HG02943 (cell line): ENCODE data around the gene TXNDC11.

Experiments used
- ATAC-seq: cut with Tn5 transposase; IDR thresholded peaks from one replicate; pipeline ENCODE4 v1.9.1; 2021; ENCODE audit warnings: mild to moderate bottlenecking, low read depth, moderate library complexity; ENCODE audit not compliant: unreplicated experiment

The TXNDC11 gene

DNA sequence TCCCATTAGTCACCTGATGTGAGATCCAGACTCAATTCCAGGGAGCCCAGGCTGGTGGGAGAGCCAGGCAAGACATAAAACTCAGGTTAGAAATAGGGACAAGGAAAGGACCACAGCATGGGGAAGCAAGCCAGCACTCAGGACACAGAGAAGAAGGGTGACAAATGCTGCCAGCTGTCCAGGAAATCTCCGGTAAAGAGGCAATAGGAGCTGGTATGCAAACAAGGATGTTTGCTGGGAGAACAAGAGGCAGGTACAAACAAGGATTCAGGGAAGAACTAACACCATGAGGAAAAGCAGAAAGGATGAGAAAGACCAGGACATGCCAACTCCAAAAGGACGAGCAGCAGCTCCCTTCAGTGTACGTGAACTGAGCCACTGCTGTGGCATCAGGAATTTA lies 10.2 kb upstream of the TXNDC11 start:
- no peak for ATAC-seq

DNA sequence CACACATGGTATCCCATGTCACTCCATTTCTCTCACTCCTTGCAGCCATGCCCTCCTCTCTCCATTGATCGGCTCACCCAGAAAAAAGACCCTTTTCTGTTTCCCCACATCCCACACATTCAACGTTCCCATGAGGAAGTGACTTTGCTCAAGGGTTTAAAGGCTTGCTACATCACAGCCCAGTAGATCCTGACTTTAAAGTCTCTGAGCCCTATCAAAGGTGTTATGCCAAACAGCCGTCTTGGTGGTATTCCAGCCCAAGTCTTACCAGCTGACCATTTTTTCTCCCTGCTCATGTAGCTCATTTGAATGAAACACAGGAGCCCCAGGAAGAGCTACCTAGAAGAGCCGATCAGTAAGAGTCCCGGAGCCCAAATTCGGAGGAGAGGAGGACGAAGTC lies 7.4 kb upstream of the TXNDC11 start:
- ATAC-seq = no peak

DNA sequence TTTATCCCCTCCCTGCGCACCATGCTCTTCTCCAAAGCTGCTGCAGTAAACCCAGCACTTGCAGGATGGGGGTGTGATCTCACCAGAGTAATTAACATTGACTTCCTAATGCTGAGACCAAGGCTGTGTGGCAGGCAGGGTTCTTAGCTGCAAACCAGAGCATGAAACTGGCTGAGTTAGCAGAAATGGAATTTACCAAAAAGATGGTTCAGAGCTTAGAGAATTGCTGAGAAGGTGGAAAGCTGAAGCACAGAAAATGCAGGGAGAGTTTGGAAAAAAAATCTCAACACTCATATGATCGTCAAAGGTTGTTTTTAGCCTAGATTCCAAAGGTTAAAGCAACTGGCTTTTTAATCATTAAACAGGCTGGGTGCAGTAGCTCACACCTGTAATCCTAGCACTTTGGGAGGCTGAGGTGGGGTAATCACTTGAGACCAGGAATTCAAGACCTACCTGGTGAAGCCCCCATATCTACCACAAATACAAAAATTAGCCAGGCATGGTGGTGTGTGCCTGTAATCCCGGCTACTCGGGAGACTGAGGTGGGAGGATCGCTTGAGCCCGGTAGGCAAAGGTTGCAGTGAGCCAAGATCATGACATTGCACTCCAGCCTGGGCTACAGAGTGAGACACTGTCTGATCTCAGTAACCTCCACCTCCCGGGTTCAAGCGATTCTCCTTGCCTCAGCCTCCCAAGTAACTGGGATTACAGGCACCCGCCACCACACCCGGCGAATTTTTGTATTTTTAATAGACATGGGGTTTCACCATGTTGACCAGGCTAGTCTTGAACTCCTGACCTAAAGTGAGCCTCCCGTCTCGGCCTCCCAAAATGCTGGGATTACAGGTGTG lies 6.0 kb upstream of the TXNDC11 start:
- ATAC-seq = no peak

DNA sequence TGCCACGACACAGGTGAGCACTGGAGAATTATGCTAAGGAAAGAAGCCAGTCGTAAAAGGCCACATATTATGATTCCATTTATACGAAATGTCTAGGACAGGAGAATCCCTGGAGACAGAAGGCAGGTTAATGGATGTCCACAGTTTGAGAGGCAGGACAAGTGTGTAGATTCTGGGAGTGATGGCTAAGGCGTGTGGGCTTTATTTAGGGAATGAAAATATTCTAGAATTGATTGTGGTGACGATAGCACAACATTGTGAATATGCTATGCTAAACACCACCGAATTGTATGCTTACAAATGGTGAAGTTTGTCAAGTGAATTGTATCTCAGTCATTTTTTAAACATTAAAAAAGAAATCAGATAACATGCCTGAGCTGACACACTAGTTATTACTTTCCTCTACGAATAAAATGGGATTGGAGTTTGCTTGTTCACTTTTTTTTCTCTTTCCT lies 5.3 kb upstream of the TXNDC11 start:
- ATAC-seq = no peak

DNA sequence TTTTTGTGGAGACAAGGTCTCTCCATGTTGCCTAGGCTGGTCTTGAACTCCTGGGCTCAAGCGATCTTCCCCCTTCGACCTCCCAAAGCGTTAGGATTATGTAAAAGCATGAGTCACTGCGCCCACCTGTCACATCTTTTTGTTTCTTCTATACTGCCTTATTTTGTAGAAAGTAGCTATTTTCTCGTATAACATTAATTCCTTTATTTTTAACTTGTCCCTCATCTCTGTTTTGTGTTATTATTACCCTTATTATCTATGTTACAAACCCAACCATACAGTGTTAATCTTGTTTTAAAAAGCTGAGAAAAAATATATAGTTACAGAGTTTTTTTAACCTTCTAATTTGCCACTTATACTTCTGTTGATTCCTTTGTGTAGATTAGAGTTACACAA lies 1.4 kb upstream of the TXNDC11 start:
- ATAC-seq = no peak

DNA sequence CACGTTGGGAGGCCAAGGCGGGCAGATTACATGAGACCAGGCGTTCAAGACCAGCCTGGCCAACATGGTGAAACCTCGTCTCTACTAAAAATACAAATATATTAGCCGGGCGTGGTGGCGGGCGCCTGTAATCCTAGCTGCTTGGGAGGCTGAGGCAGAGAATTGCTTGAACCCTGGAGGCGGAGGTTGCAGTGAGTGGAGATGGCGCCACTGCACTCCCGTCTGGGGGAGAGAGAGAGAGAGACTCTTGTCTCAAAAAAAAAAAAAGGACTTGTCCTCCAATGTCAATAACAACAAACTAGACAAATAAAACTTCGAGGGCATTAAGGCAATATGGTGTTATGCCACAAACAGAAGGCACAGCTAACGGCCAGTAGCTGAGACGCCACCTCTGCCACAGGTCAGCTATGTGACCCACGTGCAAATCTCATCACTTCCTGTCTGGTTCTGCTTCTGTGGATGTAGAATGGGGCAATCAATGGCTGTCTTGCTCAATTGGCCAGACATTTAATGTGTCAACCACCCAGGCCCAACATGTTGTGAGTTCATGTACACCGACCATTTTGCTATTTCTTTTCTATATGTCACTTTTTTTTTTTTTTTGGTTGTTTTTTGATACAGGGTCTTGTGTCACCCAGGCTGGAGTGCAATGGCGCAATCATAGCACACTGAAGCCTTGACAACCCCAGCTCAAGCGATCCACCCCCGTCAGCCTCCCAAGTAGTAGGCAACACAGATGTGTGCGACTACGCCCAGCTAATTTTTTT lies 834 bp upstream of the TXNDC11 start:
- no peak for ATAC-seq

DNA sequence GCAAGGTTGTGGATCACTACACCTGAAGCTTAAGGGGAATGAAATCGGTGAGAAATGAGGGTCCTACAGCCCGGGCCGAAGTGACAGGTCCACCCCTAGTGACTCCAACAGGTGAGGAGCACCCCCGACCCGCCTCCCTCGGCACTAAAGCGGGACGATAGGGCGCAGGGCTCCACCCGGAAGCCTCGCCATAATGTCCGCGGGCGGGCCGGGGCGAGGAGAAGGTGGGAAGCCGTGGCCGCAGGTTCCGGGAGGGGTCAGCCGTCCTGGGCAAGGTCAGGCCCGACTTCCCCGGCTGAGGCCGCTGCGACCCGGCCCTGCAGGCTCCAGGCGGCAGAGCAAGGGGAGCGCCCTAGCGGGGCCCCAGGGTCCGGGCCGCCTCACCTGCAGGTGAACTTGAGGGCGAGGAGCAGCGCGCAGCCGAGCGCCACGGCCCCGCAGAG lies 543 bp downstream of the TXNDC11 start:
- ATAC-seq = peak; percentile 24

DNA sequence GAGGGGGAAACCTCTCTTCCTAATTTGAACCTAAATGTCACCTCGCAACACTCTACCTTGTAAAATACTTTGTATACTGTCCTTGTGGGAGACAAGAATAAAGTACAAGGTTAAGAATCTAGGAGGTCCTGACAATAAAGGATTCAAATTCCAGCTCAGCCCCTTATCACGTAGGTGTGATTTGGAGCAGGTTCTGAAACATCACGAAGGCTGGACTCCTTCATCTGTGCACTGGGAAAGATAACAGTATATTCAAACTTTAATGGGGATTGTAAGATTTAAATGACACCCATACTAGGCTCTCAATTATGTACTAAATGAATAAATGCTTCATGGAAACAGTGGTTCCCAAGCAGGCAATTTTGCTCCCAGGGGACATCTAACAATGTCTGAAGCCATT lies 2.1 kb downstream of the TXNDC11 start:
- ATAC-seq = no peak

DNA sequence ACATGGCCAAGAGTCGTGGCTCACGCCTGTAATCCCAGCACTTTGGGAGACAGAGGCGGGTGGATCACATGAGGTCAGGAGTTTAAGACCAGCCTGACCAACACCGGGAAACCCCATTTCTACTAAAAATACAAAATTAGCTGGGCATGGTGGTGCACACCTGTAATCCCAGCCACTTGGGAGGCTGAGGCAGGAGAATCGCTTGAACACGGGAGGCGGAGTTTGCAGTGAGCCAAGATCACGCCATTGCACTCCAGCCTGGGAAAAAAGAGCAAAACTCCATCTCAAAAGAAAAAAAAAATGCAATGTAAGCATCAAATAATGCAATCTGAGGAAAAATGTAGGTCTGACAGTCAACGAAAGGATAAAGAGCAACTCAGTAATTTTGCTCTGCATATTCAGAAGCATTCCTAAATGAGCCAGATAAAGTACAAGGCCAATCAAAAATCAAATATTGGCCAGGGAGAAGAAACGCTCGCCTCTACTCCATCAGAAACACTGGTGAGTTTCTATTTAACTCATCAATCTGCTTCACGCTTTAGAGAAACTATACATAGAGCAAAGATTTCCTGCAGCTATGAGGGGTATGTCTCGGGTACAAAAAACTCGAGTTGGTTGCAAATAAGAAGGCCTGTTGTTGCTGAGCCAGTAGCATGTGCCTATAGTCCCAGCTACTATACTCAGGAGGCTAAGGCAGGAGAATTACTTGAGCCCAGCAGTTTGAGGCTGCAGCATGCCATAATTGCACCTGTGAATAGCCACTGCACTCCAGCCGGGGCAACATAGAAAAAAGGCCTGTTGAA lies 3.7 kb downstream of the TXNDC11 start:
- ATAC-seq = no peak

DNA sequence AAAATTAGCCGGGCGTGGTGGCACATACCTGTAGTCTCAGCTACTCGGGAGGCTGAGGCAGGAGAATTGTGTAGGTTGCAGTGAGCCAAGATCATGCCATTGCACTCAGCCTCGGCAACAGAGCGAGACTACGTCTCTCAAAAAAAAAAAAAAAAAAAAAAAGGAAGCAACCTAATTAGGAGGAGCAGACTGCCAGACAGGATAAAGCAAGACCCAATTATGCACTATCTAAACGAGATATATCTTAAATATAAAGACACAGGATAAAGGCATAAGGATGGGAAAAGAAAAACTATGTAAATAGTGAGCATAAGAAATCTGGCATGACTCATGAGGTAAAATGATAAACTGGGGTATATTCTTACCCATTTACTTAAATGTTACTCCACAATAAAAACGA lies 4.9 kb downstream of the TXNDC11 start:
- no peak for ATAC-seq

DNA sequence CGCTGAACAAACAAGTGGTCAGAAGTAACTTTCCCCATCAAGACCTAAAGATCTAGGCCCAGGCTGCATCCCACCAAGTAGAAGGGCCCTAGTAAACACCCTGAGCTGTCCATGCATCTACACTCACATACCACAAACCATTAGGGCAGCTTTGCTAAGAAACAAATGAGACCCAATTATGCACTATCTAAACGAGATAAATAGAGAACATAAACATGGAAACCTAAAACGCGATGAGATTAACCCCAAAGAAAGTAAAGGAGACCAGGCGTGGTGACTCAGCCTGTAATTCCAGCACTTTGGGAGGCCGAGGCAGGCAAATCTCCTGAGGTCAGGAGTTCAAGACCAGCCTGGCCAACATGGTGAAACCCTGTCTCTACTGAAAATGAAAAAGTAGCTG lies 5.8 kb downstream of the TXNDC11 start:
- no peak for ATAC-seq

DNA sequence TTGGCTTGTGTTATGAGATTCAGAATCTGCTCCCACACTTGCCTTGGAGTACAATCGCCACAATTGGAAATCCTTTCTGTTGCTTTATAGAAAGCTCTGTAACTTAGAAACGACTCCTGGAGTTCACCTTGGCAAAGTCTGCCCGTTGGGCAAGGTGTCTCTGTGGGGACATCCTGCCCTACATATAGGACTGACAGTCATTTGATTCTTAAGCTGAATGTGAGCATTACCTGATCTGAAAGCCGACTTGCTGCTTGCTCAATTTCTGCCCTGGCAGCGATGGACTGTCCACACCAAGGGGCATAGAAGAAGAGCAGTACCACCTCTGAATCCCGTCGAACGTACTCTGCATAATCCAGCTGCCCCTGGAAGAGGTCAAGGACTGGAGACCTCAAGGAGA lies 6.9 kb downstream of the TXNDC11 start:
- no peak for ATAC-seq

DNA sequence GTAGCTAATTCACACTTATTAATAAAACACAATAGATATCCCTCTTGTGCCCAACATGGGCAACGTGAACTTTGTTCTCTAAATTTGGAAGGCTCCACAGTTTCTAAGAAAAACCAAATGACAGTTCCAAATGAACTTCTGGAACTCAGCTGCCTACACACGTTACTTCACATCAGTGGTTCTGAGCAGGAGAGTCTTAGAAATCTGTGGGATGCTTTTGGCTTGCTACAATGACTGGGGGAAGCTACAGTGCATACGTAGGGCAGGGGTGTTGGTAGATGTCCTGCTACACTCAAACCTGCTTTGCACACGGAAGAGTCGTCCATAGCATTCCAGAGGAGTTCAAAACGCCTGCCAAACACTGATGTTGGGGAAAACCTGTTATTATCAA lies 8.0 kb downstream of the TXNDC11 start:
- ATAC-seq = no peak

DNA sequence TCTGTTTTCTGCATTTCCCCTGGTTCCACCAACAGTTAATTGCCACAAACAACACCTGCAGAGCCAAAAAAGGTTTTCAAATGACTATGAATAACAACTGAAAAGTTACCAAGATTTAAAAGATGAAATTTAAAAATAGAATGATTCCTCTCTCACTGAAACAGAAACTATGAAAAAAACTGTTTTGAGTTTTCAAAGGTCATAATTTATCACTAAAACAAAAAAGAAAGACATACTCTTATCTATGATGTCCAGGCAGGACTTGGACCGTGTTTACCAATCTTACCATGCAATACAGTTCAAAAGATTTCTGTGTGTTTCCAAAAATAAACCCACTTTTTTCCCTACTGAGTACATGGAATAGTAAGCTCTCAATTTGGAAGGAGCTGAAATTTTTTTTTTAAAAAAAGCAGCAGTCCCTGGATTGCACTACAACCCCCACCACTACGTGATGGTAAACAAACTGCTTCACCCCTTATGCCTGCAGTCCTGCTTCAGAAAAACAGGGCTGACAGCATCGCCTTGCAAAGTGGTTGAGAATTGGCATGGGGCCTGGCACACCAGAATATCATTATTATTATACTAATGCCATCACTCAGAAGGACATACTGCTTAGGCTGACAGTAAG lies 8.5 kb downstream of the TXNDC11 start:
- ATAC-seq = no peak

DNA sequence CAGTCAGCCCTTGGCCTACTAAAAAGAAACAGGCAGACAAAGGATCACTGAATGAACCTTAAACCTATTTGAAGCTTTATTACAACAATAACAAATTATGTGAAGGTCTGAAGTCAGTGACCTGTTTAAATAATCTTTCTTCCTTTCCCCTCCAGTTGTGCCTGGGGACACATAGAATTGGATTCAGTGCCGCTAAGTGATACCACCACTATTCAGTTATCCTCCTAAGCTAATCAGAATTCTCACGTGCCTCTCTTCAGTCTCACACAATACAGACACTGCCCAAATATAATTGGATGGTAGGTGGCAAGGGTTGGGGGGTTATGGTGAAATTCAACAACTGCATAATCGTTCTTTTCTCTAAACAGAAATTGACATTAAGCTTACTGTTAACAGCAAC lies 11.4 kb downstream of the TXNDC11 start:
- ATAC-seq = no peak

DNA sequence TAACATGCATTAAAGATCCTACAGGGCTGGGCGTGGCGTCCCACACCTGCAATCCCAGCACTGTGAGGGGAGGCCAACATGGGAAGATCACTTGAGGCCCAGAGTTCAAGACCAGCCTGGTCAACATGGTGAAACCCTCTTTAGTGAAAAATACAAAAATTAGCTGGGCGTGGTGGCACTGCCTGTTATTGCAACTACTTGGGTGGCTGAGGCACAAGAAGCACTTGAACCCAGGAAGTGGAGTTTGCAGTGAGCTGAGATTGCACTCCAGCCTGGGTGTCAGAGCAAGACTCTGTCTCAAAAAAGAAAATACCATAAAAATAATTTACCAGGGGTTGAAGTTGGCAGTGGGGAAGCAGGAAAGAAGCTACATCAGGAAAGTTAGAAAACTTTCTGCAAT lies 12.9 kb downstream of the TXNDC11 start:
- no peak for ATAC-seq

DNA sequence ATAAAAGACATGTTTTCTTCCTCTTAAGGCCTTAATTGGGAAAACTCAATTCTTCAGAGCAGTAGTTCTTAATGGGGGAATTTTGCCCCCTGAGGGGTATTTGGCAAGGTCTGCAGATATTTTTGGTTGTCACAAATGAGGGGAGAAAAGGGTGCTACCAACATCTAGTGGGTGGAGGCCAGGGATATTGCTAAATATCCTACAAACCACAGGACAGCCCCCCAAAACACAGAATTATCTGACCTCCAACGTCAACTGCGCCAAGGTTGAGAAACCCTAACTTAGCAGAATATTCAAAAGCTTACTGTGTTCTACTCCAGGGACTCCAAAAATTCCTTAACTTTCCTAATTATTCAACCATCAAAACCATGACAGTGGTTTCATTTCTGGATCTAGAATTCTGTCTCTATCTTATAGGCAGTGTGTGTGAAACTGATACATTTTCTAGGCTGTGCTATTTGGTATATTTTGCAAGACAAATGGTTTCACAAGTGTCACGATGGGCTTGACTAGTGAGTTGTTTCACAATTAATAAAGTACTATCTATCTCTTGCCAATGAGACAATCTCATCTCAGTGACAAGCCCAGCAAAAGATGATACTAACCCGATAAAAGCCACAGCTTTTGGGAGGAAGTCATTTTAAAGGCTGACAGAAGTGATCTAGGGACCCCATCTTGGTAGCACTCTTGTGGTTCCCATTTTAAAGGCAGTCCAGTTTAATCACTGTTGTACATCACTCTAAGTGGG lies 14.7 kb downstream of the TXNDC11 start:
- ATAC-seq = no peak

DNA sequence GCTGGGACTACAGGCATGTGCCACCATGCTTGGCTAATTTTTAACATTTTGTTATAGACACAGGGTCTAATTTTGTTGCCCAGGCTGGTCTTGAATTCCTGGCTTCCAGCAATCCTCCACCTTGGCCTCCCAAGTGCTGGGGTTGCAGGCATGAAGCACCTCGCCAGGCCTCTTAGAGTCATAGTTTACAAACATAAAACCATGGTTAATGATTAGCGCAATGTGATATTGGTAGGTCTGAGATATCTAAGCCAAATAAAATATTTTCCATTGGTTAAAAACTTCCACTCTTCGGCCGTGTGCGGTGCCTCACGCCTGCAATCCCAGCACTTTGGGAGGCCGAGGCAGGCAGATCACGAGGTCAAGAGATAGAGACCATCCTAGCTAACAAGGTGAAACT lies 16.6 kb downstream of the TXNDC11 start:
- no peak for ATAC-seq

DNA sequence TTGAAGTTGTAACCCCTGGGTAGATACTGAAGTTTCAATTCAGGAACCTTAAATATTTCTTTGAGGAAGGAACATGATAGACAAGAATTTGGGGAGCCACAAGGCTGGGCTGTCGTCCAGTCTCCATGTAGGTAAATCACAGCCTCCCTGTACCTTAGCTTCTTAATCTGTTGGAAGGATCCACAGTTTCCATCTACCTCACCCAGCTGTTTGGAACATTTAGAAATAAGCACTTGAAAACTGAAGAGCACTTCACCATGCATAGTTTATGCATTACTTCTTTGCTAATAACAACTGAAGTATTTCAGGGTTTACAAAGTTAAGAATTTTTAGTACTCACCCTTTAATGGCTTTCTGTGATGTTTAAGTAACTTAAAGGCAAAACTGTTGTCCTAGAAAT lies 17.2 kb downstream of the TXNDC11 start:
- ATAC-seq = no peak

DNA sequence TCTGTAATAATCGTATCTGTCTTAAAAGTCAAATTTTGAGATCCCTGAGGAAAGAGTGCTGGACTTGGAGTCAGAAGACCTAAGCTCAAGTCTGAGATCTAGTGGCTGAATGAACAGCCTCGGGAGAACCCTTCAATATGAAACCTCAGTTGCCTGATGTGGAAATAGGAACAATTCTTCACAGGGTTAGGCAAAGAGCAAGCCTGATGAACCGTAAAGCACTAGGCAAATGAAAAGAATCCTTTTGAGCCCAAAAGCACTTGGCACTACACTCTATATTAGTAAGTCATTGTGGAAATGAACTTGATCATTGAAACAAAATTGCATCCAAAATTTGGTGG lies 20.2 kb downstream of the TXNDC11 start:
- no peak for ATAC-seq
